ENCODE data around the gene TNFRSF11A. TPM values are rescaled to one million over a fixed set of nuclear protein-coding genes. Genes with fewer than 3 reads are reported as not detected.

TNFRSF11A gene
- total RNA-seq, 1 experiment from 2014 or later = 3.2 TPM

DNA sequence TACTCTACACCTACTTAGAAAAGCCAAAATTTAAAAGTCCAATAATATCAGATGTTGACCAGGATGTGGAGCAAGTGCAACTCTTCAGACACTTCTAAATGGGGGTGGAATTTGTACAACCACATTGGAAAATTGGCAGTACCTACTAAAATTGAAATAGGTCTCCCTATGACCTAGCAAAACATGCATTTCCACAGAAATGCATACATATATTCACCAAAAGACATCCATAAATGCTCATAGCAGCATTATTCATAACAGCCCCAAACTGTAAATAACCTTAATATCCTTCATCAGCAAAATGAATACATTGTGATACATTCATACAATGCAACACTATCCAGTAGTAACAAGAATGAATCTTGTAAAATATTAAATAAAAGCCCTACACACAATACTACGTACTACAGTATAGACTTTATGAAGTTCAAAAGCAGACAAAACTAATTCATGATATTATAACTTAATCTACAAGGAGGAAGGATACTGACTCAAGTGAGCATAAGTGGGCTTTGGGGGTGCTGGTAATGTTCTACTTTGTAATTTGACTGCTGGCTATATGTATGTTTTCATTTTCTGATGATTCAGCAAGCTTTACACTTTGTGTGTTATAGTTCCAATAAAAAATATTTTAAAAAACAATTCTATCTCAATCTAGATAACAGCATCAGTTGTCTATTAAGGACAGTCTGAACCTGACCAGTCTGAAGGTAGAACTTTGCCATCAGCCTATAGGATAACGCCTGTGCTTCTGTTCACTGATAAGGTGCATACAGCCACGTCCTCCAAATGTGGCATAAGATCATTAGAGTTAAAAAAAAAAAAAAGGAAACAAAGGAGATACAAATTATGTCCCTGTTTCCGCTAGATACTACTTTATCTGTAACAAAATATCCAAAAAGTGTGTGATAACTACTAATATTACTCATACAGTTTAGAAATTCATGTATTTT is 6.6 kb upstream of the TNFRSF11A start:
- no peaks in the 10 kb centered on the region for H4K20me1 ChIP-seq (ENCODE audit: insufficient read depth)
- POLR2A ChIA-PET = no interaction called here
- DNase-seq (ENCODE audit: low read depth, low spot score) (no peak), ATAC-seq (no peak)
- no peaks in the 10 kb centered on the region for H3K9me3 ChIP-seq (ENCODE audit: control insufficient read depth in 1 of 2, insufficient read depth in 1 of 2, low read depth in 1 of 2, low read length in 2 of 2)
- H3K79me2 ChIP-seq (ENCODE audit: insufficient read depth, low read length) = no peaks in the 10 kb centered on the region
- no peaks in the 10 kb centered on the region for H3K4me1 ChIP-seq (ENCODE audit: control insufficient read depth in 1 of 2, insufficient read depth in 2 of 2, low read length in 2 of 2)
- RAD21 ChIA-PET (ENCODE audit: low non-redundant PET in 1 of 2, low total read pairs in 2 of 2, uncharacterized antibody in 2 of 2, unreplicated experiment in 2 of 2) = no interaction called here
- H2AFZ ChIP-seq (ENCODE audit: low read depth, low read length, poor library complexity, severe bottlenecking) = no peak overlapping the region
- no TSS peak for BruUV-seq (replicated peaks)
- H3K9ac ChIP-seq (ENCODE audit: low read length) = no peak overlapping the region
- intact Hi-C loops (cut with micrococcal nuclease) = no loop called here
- peaks cover 5% of the 10 kb centered on the region; the same call in 1 of the 2 replicates for H3K27me3 ChIP-seq (ENCODE audit: insufficient read depth, low read length)
- H3K36me3 ChIP-seq (ENCODE audit: control insufficient read depth in 1 of 2, insufficient read depth in 2 of 2, low read length in 2 of 2) = no peaks in the 10 kb centered on the region
- H3K9me2 ChIP-seq (ENCODE audit: insufficient read depth) = no peaks in the 10 kb centered on the region
- H3K4me3 ChIP-seq (replicated peaks in 1 of 2; ENCODE audit: low read depth in 1 of 2, low read length in 2 of 2) = no peak overlapping the region
- TF ChIP-seq, protein P1, sequence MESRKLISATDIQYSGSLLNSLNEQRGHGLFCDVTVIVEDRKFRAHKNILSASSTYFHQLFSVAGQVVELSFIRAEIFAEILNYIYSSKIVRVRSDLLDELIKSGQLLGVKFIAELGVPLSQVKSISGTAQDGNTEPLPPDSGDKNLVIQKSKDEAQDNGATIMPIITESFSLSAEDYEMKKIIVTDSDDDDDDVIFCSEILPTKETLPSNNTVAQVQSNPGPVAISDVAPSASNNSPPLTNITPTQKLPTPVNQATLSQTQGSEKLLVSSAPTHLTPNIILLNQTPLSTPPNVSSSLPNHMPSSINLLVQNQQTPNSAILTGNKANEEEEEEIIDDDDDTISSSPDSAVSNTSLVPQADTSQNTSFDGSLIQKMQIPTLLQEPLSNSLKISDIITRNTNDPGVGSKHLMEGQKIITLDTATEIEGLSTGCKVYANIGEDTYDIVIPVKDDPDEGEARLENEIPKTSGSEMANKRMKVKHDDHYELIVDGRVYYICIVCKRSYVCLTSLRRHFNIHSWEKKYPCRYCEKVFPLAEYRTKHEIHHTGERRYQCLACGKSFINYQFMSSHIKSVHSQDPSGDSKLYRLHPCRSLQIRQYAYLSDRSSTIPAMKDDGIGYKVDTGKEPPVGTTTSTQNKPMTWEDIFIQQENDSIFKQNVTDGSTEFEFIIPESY (IDR thresholded peaks at IDR 0.05; ENCODE audit: extremely low read depth, insufficient replicate concordance, low read length) = no peak
- no peak for TF ChIP-seq EZH2phosphoT487 (IDR thresholded peaks at IDR 0.05; ENCODE audit: borderline replicate concordance)
- no peak for TF ChIP-seq POLR2A (IDR thresholded peaks at IDR 0.05; ENCODE audit: borderline replicate concordance, extremely low read depth, insufficient read depth, insufficient read length)
- TF ChIP-seq ZNF274 (IDR thresholded peaks at IDR 0.05; ENCODE audit: low read depth, low read length) = no peak
- TF ChIP-seq, protein P2, sequence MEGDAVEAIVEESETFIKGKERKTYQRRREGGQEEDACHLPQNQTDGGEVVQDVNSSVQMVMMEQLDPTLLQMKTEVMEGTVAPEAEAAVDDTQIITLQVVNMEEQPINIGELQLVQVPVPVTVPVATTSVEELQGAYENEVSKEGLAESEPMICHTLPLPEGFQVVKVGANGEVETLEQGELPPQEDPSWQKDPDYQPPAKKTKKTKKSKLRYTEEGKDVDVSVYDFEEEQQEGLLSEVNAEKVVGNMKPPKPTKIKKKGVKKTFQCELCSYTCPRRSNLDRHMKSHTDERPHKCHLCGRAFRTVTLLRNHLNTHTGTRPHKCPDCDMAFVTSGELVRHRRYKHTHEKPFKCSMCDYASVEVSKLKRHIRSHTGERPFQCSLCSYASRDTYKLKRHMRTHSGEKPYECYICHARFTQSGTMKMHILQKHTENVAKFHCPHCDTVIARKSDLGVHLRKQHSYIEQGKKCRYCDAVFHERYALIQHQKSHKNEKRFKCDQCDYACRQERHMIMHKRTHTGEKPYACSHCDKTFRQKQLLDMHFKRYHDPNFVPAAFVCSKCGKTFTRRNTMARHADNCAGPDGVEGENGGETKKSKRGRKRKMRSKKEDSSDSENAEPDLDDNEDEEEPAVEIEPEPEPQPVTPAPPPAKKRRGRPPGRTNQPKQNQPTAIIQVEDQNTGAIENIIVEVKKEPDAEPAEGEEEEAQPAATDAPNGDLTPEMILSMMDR (IDR thresholded peaks at IDR 0.05 in 2 of 3, conservative IDR thresholded peaks at IDR 0.05 in 1 of 3; ENCODE audit: borderline replicate concordance in 1 of 3, insufficient read depth in 1 of 3, low read depth in 2 of 3, low read length in 2 of 3) = no peak
- no peak for TF ChIP-seq SRF (IDR thresholded peaks at IDR 0.05; ENCODE audit: low read depth)
- TF ChIP-seq RAD21 (IDR thresholded peaks at IDR 0.05; ENCODE audit: low read depth) = no peak
- no peak for TF ChIP-seq EZH2 (IDR thresholded peaks at IDR 0.05)
- no peak for TF ChIP-seq YY1 (IDR thresholded peaks at IDR 0.05; ENCODE audit: extremely low read depth, insufficient replicate concordance, low read depth, low read length)
- TF ChIP-seq ZFX (IDR thresholded peaks at IDR 0.05) = no peak
- no peak for TF ChIP-seq EGR1 (IDR thresholded peaks at IDR 0.05; ENCODE audit: low read depth)
- TF ChIP-seq, protein P3, sequence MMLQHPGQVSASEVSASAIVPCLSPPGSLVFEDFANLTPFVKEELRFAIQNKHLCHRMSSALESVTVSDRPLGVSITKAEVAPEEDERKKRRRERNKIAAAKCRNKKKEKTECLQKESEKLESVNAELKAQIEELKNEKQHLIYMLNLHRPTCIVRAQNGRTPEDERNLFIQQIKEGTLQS (IDR thresholded peaks at IDR 0.05) = no peak
- no peak for TF ChIP-seq CBX3 (IDR thresholded peaks at IDR 0.05; ENCODE audit: low read depth)
- TF ChIP-seq, protein P4, sequence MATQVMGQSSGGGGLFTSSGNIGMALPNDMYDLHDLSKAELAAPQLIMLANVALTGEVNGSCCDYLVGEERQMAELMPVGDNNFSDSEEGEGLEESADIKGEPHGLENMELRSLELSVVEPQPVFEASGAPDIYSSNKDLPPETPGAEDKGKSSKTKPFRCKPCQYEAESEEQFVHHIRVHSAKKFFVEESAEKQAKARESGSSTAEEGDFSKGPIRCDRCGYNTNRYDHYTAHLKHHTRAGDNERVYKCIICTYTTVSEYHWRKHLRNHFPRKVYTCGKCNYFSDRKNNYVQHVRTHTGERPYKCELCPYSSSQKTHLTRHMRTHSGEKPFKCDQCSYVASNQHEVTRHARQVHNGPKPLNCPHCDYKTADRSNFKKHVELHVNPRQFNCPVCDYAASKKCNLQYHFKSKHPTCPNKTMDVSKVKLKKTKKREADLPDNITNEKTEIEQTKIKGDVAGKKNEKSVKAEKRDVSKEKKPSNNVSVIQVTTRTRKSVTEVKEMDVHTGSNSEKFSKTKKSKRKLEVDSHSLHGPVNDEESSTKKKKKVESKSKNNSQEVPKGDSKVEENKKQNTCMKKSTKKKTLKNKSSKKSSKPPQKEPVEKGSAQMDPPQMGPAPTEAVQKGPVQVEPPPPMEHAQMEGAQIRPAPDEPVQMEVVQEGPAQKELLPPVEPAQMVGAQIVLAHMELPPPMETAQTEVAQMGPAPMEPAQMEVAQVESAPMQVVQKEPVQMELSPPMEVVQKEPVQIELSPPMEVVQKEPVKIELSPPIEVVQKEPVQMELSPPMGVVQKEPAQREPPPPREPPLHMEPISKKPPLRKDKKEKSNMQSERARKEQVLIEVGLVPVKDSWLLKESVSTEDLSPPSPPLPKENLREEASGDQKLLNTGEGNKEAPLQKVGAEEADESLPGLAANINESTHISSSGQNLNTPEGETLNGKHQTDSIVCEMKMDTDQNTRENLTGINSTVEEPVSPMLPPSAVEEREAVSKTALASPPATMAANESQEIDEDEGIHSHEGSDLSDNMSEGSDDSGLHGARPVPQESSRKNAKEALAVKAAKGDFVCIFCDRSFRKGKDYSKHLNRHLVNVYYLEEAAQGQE (IDR thresholded peaks at IDR 0.05; ENCODE audit: low read depth) = no peak
- TF ChIP-seq CEBPB (IDR thresholded peaks at IDR 0.05; ENCODE audit: low read depth) = no peak
- no peak for TF ChIP-seq SP1 (IDR thresholded peaks at IDR 0.05; ENCODE audit: low read depth)
- CTCF ChIA-PET = no interaction called here
- no peak overlapping the region for H3K27ac ChIP-seq (ENCODE audit: low read depth, low read length)
- H3K4me2 ChIP-seq (ENCODE audit: low read length) = no peak overlapping the region

Data from HCT116 (cell line).